ENCODE measurements around the gene PSME1.

The PSME1 gene

GRCh38 chr14:24172871-24173281, 36.9 kb downstream of the PSME1 start:
- TF ChIP-seq, protein P1, sequence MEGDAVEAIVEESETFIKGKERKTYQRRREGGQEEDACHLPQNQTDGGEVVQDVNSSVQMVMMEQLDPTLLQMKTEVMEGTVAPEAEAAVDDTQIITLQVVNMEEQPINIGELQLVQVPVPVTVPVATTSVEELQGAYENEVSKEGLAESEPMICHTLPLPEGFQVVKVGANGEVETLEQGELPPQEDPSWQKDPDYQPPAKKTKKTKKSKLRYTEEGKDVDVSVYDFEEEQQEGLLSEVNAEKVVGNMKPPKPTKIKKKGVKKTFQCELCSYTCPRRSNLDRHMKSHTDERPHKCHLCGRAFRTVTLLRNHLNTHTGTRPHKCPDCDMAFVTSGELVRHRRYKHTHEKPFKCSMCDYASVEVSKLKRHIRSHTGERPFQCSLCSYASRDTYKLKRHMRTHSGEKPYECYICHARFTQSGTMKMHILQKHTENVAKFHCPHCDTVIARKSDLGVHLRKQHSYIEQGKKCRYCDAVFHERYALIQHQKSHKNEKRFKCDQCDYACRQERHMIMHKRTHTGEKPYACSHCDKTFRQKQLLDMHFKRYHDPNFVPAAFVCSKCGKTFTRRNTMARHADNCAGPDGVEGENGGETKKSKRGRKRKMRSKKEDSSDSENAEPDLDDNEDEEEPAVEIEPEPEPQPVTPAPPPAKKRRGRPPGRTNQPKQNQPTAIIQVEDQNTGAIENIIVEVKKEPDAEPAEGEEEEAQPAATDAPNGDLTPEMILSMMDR (IDR thresholded peaks at IDR 0.05): no peak
- H3K36me3 ChIP-seq: peaks cover 87% of the 10 kb centered on the region
- peaks cover 39 to 49% of the 10 kb centered on the region in 2 experiments for H3K4me1 ChIP-seq (ENCODE audit: control insufficient read depth in 1 of 2, insufficient read depth in 1 of 2, low read depth in 1 of 2, low read length in 1 of 2)
- H3K4me3 ChIP-seq (ENCODE audit: low read depth in 1 of 2, low read length in 1 of 2): no peak overlapping the region
- peaks cover 17% of the 10 kb centered on the region for H3K27me3 ChIP-seq
- no peak overlapping the region for H3K27ac ChIP-seq
- H3K9me3 ChIP-seq: no peaks in the 10 kb centered on the region

- Histone ChIP-seq H3K36me3 (peaks cover 96% of the 10 kb centered on the region), H3K4me1 (ENCODE audit: control insufficient read depth in 1 of 2, insufficient read depth in 1 of 2, low read depth in 1 of 2, low read length in 1 of 2) (peaks cover 19 to 21% of the 10 kb centered on the region in 2 experiments), H3K9me3 (no peaks in the 10 kb centered on the region), H3K27me3 (peaks cover 13% of the 10 kb centered on the region), H3K27ac (no peak overlapping the region), H3K4me3 (ENCODE audit: low read depth in 1 of 2, low read length in 1 of 2) (no peak overlapping the region)
- TF ChIP-seq, protein P1 (IDR thresholded peaks at IDR 0.05): no peak
Measured at GRCh38 chr14:24176599-24176998, 40.6 kb downstream of the PSME1 start.

DNA sequence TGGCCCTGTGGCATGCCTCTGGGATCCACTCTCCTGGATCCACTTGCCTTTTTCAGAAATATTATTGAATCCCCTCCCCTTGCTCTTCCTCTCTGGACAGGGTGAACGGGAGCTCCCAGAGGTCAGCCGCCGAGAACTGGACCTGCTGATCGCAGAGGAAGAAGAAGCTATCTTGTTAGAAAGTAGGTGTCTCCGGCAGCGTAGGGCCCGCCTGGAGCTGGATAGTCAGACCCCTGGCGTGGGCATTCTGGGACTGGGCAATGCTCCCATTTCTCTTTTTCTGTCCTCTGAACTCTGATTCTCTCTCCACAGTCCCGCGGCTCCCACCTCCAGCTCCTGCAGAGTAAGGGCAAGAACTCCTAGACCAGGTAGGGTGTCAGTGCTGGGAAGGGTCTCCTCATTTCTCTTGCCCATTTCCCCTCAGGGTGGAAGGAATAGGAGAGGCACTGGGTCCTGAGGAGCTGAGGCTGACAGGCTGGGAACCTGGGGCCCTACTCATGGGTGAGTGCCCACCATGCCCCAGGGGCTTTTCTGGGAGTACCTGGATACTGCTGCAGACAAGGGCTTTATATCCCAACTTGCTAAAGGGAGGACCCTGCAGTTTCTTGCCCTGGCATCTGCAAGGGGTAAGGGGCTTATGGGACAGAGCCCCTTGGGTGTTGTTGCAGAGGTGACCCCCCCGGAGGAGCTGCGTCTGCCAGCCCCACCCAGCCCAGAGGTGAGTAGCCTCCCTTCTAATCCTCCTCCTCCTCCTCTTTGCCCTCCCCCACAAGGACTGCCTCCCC, 41.2 kb downstream of the PSME1 start:
- peaks cover 12 to 15% of the 10 kb centered on the region in 2 experiments for H3K4me1 ChIP-seq (ENCODE audit: control insufficient read depth in 1 of 2, insufficient read depth in 1 of 2, low read depth in 1 of 2, low read length in 1 of 2)
- H3K36me3 ChIP-seq: peaks cover 99% of the 10 kb centered on the region
- no peaks in the 10 kb centered on the region for H3K9me3 ChIP-seq
- no peak overlapping the region for H3K27ac ChIP-seq
- TF ChIP-seq, protein P1 (IDR thresholded peaks at IDR 0.05): no peak
- H3K4me3 ChIP-seq (ENCODE audit: low read depth in 1 of 2, low read length in 1 of 2): no peak overlapping the region
- H3K27me3 ChIP-seq: peaks cover 7% of the 10 kb centered on the region

DNA sequence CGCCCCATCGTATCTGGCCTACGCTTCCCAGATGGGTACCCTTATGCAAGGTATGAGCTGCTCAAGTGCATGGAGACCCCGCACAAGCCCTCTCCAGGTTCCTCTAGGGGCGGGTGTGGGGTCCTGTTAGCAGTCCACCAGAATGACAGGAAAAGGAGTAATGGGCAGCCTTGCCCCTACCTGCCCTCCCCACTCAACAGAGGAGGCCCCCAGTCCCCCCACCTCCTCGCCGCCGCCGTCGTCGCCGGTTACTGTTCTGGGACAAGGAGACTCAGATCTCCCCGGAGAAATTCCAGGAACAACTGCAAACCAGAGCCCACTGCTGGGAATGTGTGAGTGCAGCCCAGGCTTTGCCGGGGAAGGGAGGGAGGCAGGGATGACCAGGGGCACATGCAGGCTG, 41.9 kb downstream of the PSME1 start:
- TF ChIP-seq, protein P1 (IDR thresholded peaks at IDR 0.05): no peak
- H3K4me3 ChIP-seq (ENCODE audit: low read depth in 1 of 2, low read length in 1 of 2): no peak overlapping the region

GRCh38 chr14:24178399-24179178, 42.6 kb downstream of the PSME1 start:
- Histone ChIP-seq H3K27me3 (no peaks in the 10 kb centered on the region), H3K36me3 (peaks cover 99% of the 10 kb centered on the region), H3K4me1 (ENCODE audit: control insufficient read depth in 1 of 2, insufficient read depth in 1 of 2, low read depth in 1 of 2, low read length in 1 of 2) (peaks cover 6 to 9% of the 10 kb centered on the region in 2 experiments), H3K27ac (no peak overlapping the region), H3K9me3 (no peaks in the 10 kb centered on the region), H3K4me3 (ENCODE audit: low read depth in 1 of 2, low read length in 1 of 2) (no peak overlapping the region)
- TF ChIP-seq, protein P1 (IDR thresholded peaks at IDR 0.05): no peak

More for the DNA sequence above, 41.9 kb downstream of the PSME1 start:
- Histone ChIP-seq H3K36me3 (peaks cover 99% of the 10 kb centered on the region), H3K27ac (no peak overlapping the region), H3K4me1 (ENCODE audit: control insufficient read depth in 1 of 2, insufficient read depth in 1 of 2, low read depth in 1 of 2, low read length in 1 of 2) (peaks cover 6 to 9% of the 10 kb centered on the region in 2 experiments), H3K9me3 (no peaks in the 10 kb centered on the region), H3K27me3 (peaks cover under 1% of the 10 kb centered on the region)

All from neutrophil (primary cell).